Uterus (tissue), 4 donors: ENCODE results near the gene OR13C5. TPM values are rescaled to one million over a fixed set of nuclear protein-coding genes. Genes with fewer than 3 reads are reported as not detected.
"Not testable (repeated sequence)": the region's sequence is repeated elsewhere in the genome, so short reads cannot be mapped to it uniquely, and the experiment has no call there.

ENCODE experiments used
- DNase-seq, 2 donors: peaks; one replicate each; pipeline ENCODE4 v3.0.0-alpha.2; 2019 to 2020
- H3K27ac ChIP-seq, 2 donors: fragments of 200-600 bp; sonication (generic); 1 replicate in 1 of 2; 2 replicates in 1 of 2; pipeline ENCODE4 v1.5.1; 2016 to 2018
- H3K27me3 ChIP-seq, 2 donors: fragments of 200-600 bp; sonication (generic); one replicate each; pipeline ENCODE4 v1.5.1; 2018 to 2019; ENCODE audit warnings: control low read depth in 1 of 2
- H3K36me3 ChIP-seq, 2 donors: fragments of 200-600 bp; sonication (generic); one replicate each; pipeline ENCODE4 v1.5.1; 2019; ENCODE audit warnings: control low read depth in 1 of 2
- H3K4me1 ChIP-seq, 2 donors: fragments of 200-600 bp; sonication (generic); one replicate each; pipeline ENCODE4 v1.5.1; 2018 to 2019; ENCODE audit warnings: control low read depth in 1 of 2
- H3K4me3 ChIP-seq, 2 donors: fragments of 200-600 bp; sonication (generic); 1 replicate in 1 of 2; 2 replicates in 1 of 2; pipeline ENCODE4 v1.5.1; 2018 to 2019; ENCODE audit warnings: mild to moderate bottlenecking in 1 of 2
- H3K9me3 ChIP-seq, 2 donors: fragments of 200-600 bp; sonication (generic); one replicate each; pipeline ENCODE4 v1.5.1; 2019; ENCODE audit warnings: control low read depth in 1 of 2
- CTCF ChIP-seq, 4 experiments: fragments of 200-600 bp in 2 of 4; fragments of 450-650 bp in 2 of 4; sonication (generic) in 2 of 4; IDR thresholded peaks; one replicate each; pipeline ENCODE4 v1.5.1; 2016 to 2019; ENCODE audit warnings: antibody characterized with exemption in 4 of 4, mild to moderate bottlenecking in 2 of 4, moderate library complexity in 1 of 4
- POLR2A ChIP-seq, 2 donors: fragments of 450-650 bp; IDR thresholded peaks; one replicate each; pipeline ENCODE4 v1.6.1; 2016; ENCODE audit warnings: antibody characterized with exemption in 2 of 2, mild to moderate bottlenecking in 1 of 2, moderate library complexity in 1 of 2
- intact Hi-C: fragments of 100-400 bp; cut with DNase I; formaldehyde crosslinking; loops from one replicate; pipeline ENCODE4 v1.15.1; 2023; ENCODE audit warnings: low total_unique reads
- total RNA-seq, 4 donors: library from RNA; depleted of rRNA in 3 of 4; stranded (reverse); fragments of >200 nt in 3 of 4; gene quantifications; one replicate each; pipeline versions ENCODE4 v1.1.0 to v1.2.4, GENCODE V29; 2014 to 2023
- donor health status: DM: yes; HTN: yes; CAD: no.

OR13C5 gene, protein sequence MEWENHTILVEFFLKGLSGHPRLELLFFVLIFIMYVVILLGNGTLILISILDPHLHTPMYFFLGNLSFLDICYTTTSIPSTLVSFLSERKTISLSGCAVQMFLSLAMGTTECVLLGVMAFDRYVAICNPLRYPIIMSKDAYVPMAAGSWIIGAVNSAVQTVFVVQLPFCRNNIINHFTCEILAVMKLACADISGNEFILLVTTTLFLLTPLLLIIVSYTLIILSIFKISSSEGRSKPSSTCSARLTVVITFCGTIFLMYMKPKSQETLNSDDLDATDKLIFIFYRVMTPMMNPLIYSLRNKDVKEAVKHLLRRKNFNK
- under 1 TPM in 1 of 4 donors, not detected in 3; 0.41 TPM for total RNA-seq

DNA sequence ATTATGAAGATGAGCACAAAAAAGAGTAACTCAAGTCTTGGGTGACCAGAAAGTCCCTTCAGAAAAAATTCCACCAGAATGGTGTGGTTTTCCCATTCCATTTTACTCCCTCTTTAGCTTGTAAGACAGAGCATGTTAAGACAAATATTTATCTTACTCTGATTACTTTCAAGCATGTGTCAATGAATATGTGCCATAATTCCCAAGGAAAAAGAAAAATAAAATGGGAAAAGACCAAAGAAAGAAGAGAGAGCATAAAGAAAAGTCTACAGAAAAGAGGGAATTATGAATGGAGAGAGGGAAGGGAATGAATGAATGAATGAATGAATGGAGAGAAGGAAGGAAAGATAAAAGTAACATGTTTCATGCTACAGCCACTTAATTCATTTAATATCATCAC, at the start of gene OR13C5:
OR13C5 (minus strand) TSS at position 101 of the 400 bp plus-strand sequence; CDS start at position 101, 0 bp downstream.
- H3K36me3 ChIP-seq, H3K4me3 ChIP-seq, H3K27me3 ChIP-seq, intact Hi-C loops, H3K9me3 ChIP-seq, H3K27ac ChIP-seq, DNase-seq, H3K4me1 ChIP-seq: not testable (repeated sequence)

DNA sequence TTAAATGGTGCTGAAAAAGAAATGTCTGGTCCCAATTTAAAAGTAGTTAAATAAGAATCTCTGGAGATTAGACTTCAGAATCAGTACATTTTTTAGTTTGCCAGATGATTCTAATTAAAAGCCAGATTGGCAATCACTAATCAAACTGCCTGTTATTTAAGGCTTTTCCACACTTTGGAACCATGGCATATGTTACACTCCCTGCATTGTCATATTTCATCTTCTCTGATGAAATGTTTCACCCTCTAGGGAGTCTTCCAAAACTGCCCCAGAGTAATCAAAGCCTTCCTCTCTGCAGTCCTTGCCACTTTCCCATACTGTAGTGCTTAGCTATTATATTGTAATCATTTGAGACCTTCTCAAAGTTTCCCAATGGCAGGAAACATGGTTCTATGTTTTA, 36.2 kb upstream of the OR13C5 start:
- no peak overlapping the region for H3K4me3 ChIP-seq
- H3K4me1 ChIP-seq: no peaks in the 10 kb centered on the region
- no peaks in the 10 kb centered on the region for H3K27me3 ChIP-seq
- H3K36me3 ChIP-seq: no peaks in the 10 kb centered on the region
- no peak for TF ChIP-seq POLR2A (IDR thresholded peaks at IDR 0.05)
- no peak for TF ChIP-seq CTCF (IDR thresholded peaks at IDR 0.05)
- no peaks in the 10 kb centered on the region for H3K9me3 ChIP-seq
- H3K27ac ChIP-seq: no peak overlapping the region
- intact Hi-C loops: no loop called here
- DNase-seq: no peak

GRCh38 chr9:104633976-104634520, 34.8 kb upstream of the OR13C5 start:
- H3K36me3 ChIP-seq: no peaks in the 10 kb centered on the region
- no peaks in the 10 kb centered on the region for H3K4me1 ChIP-seq
- DNase-seq: no peak
- TF ChIP-seq CTCF (IDR thresholded peaks at IDR 0.05) (no peak), POLR2A (IDR thresholded peaks at IDR 0.05) (no peak)
- intact Hi-C loops: no loop called here
- no peak overlapping the region for H3K4me3 ChIP-seq
- H3K27me3 ChIP-seq: no peaks in the 10 kb centered on the region
- H3K9me3 ChIP-seq: no peaks in the 10 kb centered on the region
- H3K27ac ChIP-seq: no peak overlapping the region

DNA sequence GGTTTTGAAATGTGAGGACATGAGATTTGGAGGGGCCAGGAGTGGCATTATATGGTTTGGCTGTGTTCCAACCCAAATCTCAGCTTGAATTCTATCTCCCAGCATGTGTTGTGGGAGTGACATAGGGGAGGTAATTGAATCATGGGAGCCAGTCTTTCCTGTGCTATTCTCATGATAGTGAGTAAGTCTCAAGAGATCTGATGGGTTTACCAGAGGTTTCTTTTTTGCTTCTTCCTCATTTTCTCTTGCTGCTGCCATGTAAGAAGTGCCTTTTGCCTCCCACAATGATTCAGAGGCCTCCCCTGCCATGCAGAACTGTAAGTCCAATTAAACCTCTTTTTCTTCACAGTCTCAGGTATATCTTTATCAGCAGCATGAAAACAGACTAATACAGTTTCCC, 26.8 kb upstream of the OR13C5 start:
- H3K4me3 ChIP-seq, H3K9me3 ChIP-seq, H3K4me1 ChIP-seq, intact Hi-C loops, H3K36me3 ChIP-seq, H3K27ac ChIP-seq, H3K27me3 ChIP-seq, DNase-seq: not testable (repeated sequence)

DNA sequence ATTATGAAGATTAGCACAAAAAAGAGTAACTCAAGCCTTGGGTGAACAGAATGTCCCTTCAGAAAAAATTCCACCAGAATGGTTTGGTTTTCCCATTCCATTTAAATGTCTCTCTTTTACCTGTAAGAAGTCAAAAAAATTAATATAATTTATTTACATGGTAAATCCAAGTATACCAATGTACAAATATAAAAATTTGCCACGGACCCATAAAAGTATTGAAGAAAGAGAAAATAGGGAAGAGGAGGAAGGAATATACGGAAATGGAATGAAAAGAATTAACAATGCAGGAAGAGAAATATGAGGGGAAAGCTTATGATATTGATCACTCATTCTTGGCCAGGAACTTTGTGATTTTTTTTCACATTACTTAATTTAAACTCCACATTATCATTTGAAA, 18.9 kb upstream of the OR13C5 start, which contains the start of gene OR13C9:
OR13C9 (minus strand) TSS at position 101 of the 400 bp plus-strand sequence; CDS start at position 101, 0 bp downstream.
- Histone ChIP-seq H3K36me3 (no peaks in the 10 kb centered on the region), H3K4me3 (no peak within 1 kb of the TSS), H3K27me3 (no peaks in the 10 kb centered on the region), H3K4me1 (no peaks in the 10 kb centered on the region), H3K27ac (no peak within 1 kb of the TSS), H3K9me3 (no peaks in the 10 kb centered on the region)
- DNase-seq: no peak
- intact Hi-C loops: no loop called here
- no peak for TF ChIP-seq CTCF (IDR thresholded peaks at IDR 0.05)
- no peak for TF ChIP-seq POLR2A (IDR thresholded peaks at IDR 0.05)

- DNase-seq: no peak
- Histone ChIP-seq H3K27ac (no peak overlapping the region), H3K9me3 (no peaks in the 10 kb centered on the region), H3K27me3 (no peaks in the 10 kb centered on the region), H3K4me1 (no peaks in the 10 kb centered on the region), H3K36me3 (no peaks in the 10 kb centered on the region), H3K4me3 (no peak overlapping the region)
- no peak for TF ChIP-seq CTCF (IDR thresholded peaks at IDR 0.05)
- TF ChIP-seq POLR2A (IDR thresholded peaks at IDR 0.05): no peak
- intact Hi-C loops: no loop called here
Measured at GRCh38 chr9:104617418-104617817, 18.2 kb upstream of the OR13C5 start.
